B cell (primary cell): Measurements from ENCODE around the gene DNAJC4. TPM values are rescaled to one million over a fixed set of nuclear protein-coding genes. Genes with fewer than 3 reads are reported as not detected.

Source experiments
- ATAC-seq: fragments of 200-7000 bp; cut with Tn5 transposase; one replicate; pipeline ENCODE4 v1.10.0; 2021; ENCODE audit warnings: low read depth, mild to moderate bottlenecking, moderate number of reproducible peaks, moderate library complexity
- CTCF ChIA-PET: fragments of 350-600 bp; sonication (Branson Sonifier 250); formaldehyde crosslinking; loops from one replicate; lab custom pipeline; 2021; ENCODE audit warnings: antibody characterized with exemption, inconsistent platforms; lab: Charles Lee
- POLR2A ChIA-PET: fragments of 350-600 bp; sonication (Branson Sonifier 250); formaldehyde crosslinking; loops from one replicate; lab custom pipeline; 2021; ENCODE audit warnings: antibody characterized with exemption; lab: Charles Lee
- DNase-seq: peaks from one replicate; pipeline ENCODE4 v3.0.0; 2013
- H2AFZ ChIP-seq: 2 replicates; pipeline ENCODE4 v1.6.1; 2012; ENCODE audit warnings: mild to moderate bottlenecking, low read depth, low read length; ENCODE audit not compliant: insufficient read depth, poor library complexity, severe bottlenecking
- H3K27ac ChIP-seq, 2 donors: 1 replicate in 1 of 2; 2 replicates in 1 of 2; pipeline ENCODE4 v1.5.1; 2012 to 2013; ENCODE audit warnings: low read length in 2 of 2, mild to moderate bottlenecking in 2 of 2, moderate library complexity in 1 of 2
- H3K27me3 ChIP-seq, 4 experiments: fragments of 200-600 bp in 1 of 4; sonication (generic) in 1 of 4; replicated peaks in 1 of 4; 1 replicate in 2 of 4; 2 replicates in 2 of 4; pipeline versions ENCODE4 v1.6.1 to v1.7.0; 2013 to 2016; ENCODE audit warnings: low read length in 3 of 4, mild to moderate bottlenecking in 2 of 4, mixed read lengths in 1 of 4, moderate library complexity in 1 of 4; ENCODE audit not compliant: insufficient read depth in 4 of 4, control insufficient read depth in 3 of 4; ENCODE audit errors: control extremely low read depth in 1 of 4
- H3K36me3 ChIP-seq, 2 experiments: replicated peaks in 1 of 2; 1 replicate in 1 of 2; 2 replicates in 1 of 2; pipeline versions ENCODE4 v1.6.1 to v1.7.1; 2013; ENCODE audit warnings: low read length in 1 of 2; ENCODE audit not compliant: insufficient read depth in 2 of 2, control insufficient read depth in 1 of 2; ENCODE audit errors: control extremely low read depth in 1 of 2, extremely low read depth in 1 of 2
- H3K4me1 ChIP-seq, 2 donors: fragments of 200-600 bp in 1 of 2; sonication (generic) in 1 of 2; 1 replicate in 1 of 2; 2 replicates in 1 of 2; pipeline versions ENCODE4 v1.5.1 to v1.6.1; 2013 to 2017; ENCODE audit warnings: low read length in 2 of 2; ENCODE audit not compliant: control insufficient read depth in 2 of 2, insufficient read depth in 2 of 2
- H3K4me2 ChIP-seq: replicated peaks from 2 replicates; pipeline ENCODE3; 2012; ENCODE audit warnings: mild to moderate bottlenecking, low read depth, low read length; ENCODE audit not compliant: poor library complexity, severe bottlenecking
- H3K4me3 ChIP-seq, 5 experiments: fragments of 200-600 bp in 1 of 5; sonication (generic) in 1 of 5; 1 replicate in 3 of 5; 2 replicates in 2 of 5; pipeline versions ENCODE4 v1.5.1 to v1.7.0; 2011 to 2016; ENCODE audit warnings: low read length in 4 of 5, mild to moderate bottlenecking in 4 of 5, low read depth in 2 of 5, control low read depth in 1 of 5, moderate library complexity in 1 of 5; ENCODE audit not compliant: insufficient read depth in 1 of 5; ENCODE audit errors: control extremely low read depth in 1 of 5, extremely low read depth in 1 of 5
- H3K79me2 ChIP-seq: fragments of 200-600 bp; sonication (generic); one replicate; pipeline ENCODE4 v1.6.0; 2016; ENCODE audit warnings: low read length; ENCODE audit not compliant: control insufficient read depth, insufficient read depth
- H3K9ac ChIP-seq: fragments of 200-600 bp; sonication (generic); 2 replicates; pipeline ENCODE4 v1.6.1; 2017; ENCODE audit warnings: mild to moderate bottlenecking, low read length, moderate library complexity
- H3K9me3 ChIP-seq, 3 donors: one replicate each; pipeline versions ENCODE4 v1.6.1 to v1.7.1; 2013; ENCODE audit warnings: low read length in 2 of 3; ENCODE audit not compliant: control insufficient read depth in 2 of 3, insufficient read depth in 1 of 3; ENCODE audit errors: control extremely low read depth in 1 of 3
- H4K20me1 ChIP-seq: 2 replicates; pipeline ENCODE4 v1.6.0; 2012; ENCODE audit warnings: mild to moderate bottlenecking, low read length; ENCODE audit not compliant: insufficient read depth, control insufficient read depth, poor library complexity, severe bottlenecking
- H3K27ac Mint-ChIP-seq: one replicate; pipeline ENCODE4 v1.8.0; 2021; ENCODE audit warnings: mixed read lengths
- H3K27me3 Mint-ChIP-seq: one replicate; pipeline ENCODE4 v1.8.0; 2021; ENCODE audit warnings: mixed read lengths
- H3K4me1 Mint-ChIP-seq: one replicate; pipeline ENCODE4 v1.8.0; 2021; ENCODE audit warnings: mixed read lengths
- H3K4me3 Mint-ChIP-seq: one replicate; pipeline ENCODE4 v1.8.0; 2021; ENCODE audit warnings: mixed read lengths
- H3K9me3 Mint-ChIP-seq: one replicate; pipeline ENCODE4 v1.8.0; 2022; ENCODE audit warnings: mixed read lengths; ENCODE audit not compliant: insufficient read depth
- CTCF ChIP-seq: fragments of 200-600 bp; IDR thresholded peaks from one replicate; pipeline ENCODE4 v1.8.0; 2022; ENCODE audit warnings: antibody characterized with exemption, mild to moderate bottlenecking
- EZH2 ChIP-seq: IDR thresholded peaks from 2 replicates; pipeline ENCODE4 v1.6.1; 2012; ENCODE audit warnings: borderline replicate concordance, low read depth, mild to moderate bottlenecking, moderate library complexity, low read length; ENCODE audit not compliant: insufficient read depth, poor library complexity, severe bottlenecking
- WGBS: methylation state at CpG from one replicate; pipeline ENCODE4 v1.1.5; 2013; ENCODE audit warnings: missing lambda C conversion rate; ENCODE audit not compliant: insufficient coverage; 5-methylcytosine and 5-hydroxymethylcytosine counted together
- intact Hi-C: fragments of 100-400 bp; cut with micrococcal nuclease; formaldehyde crosslinking; loops from one replicate; pipeline ENCODE4 v1.10.0; 2022
- polyA plus RNA-seq: library from polyadenylated mRNA; depleted of rRNA; stranded (reverse); fragments of >200 nt; gene quantifications from 2 replicates; pipeline ENCODE4 v1.2.3, GENCODE V29; 2012
- total RNA-seq, 2 donors: library from RNA; stranded (reverse); fragments of 120-200 nt in 1 of 2; gene quantifications; 1 replicate in 1 of 2; 2 replicates in 1 of 2; pipeline versions ENCODE4 v1.2.3 to v1.2.4, GENCODE V29; 2013 to 2022

DNAJC4 gene
- total and polyA plus RNA-seq, 2 donors (not counting 1 experiment from before 2014, with no cell fraction given), result 74.4 to 105 TPM

- Mint-ChIP-seq H3K4me3 (peak overlapping the region; percentile 66), H3K9me3 (no peaks in the 10 kb centered on the region), H3K27me3 (no peaks in the 10 kb centered on the region), H3K4me1 (peaks cover 54% of the 10 kb centered on the region), H3K27ac (peak overlapping the region; percentile 65)
- CTCF ChIA-PET, result interaction anchor here (0.9 to 10.4 kb wide), 8 partner anchors 10 to 112 kb away, joined by 3 to 141 read pairs (median 5); partner anchors contain the start of genes FERMT3, NUDT22 and TRPT1
- Histone ChIP-seq H4K20me1 (peaks cover 7% of the 10 kb centered on the region), H3K79me2 (peaks cover 9% of the 10 kb centered on the region), H3K36me3 (peaks cover 0 to 18% of the 10 kb centered on the region in 2 experiments), H3K4me3 (no peak overlapping the region), H3K27me3 (no peaks in the 10 kb centered on the region), H3K27ac (no peak overlapping the region), H2AFZ (no peak overlapping the region), H3K9ac (no peak overlapping the region), H3K9me3 (no peaks in the 10 kb centered on the region), H3K4me1 (peaks cover 28 to 65% of the 10 kb centered on the region in 2 donors), H3K4me2 (no peak overlapping the region)
- POLR2A ChIA-PET, result interaction anchor here (0.6 to 3.4 kb wide), 5 partner anchors 10 to 38 kb away, joined by 3 to 22 read pairs (median 4); partner anchors contain the start of genes NUDT22 and TRPT1
- TF ChIP-seq EZH2 (no peak), CTCF (no peak)
- DNase-seq, result no peak
- no peak for ATAC-seq
- 86% methylated on average over 3 of the region's 8 CpGs for WGBS
- intact Hi-C loops, result no loop called here
These were observed 13.0 kb downstream of the DNAJC4 start for GRCh38 chr11:64243236-64243854.

DNA sequence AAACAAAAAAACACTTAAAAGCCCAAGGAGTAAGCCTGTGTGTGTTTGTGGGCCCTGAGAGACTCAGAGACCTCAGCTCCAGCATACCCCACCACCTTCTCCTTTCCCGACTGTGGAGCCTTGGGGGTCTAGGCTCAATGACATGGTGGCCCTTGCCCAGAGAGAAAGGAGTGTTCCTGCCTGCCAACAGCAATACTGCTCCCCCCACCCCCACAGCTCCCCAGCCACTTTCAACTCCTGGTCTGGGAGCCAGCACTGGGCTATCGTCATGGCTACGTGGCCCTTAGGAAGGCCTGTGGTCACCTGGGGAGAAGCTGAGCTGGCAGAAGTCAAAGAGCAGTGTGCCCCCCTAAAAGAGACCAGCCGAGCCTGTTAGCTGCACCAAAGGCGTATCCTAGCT is 13.8 kb downstream of the DNAJC4 start:
- H3K4me2 ChIP-seq, result no peak overlapping the region
- H3K27ac ChIP-seq, result no peak overlapping the region
- TF ChIP-seq EZH2 (no peak), CTCF (no peak)
- peaks cover 7% of the 10 kb centered on the region for H4K20me1 ChIP-seq
- DNase-seq, result no peak
- CTCF ChIA-PET, result interaction anchor here (1.0 to 10.4 kb wide), 7 partner anchors 11 to 57 kb away, joined by 3 to 141 read pairs (median 5); partner anchors contain the start of genes FERMT3, NUDT22 and TRPT1
- ATAC-seq, result no peak
- H3K4me3 Mint-ChIP-seq, result peak overlapping the region; percentile 39
- H3K27ac Mint-ChIP-seq, result peak overlapping the region; percentile 53
- H3K9me3 ChIP-seq, result no peaks in the 10 kb centered on the region
- WGBS, result 90% methylated on average over 3 of the region's 5 CpGs
- H3K4me3 ChIP-seq, result no peak overlapping the region
- no peaks in the 10 kb centered on the region for H3K27me3 Mint-ChIP-seq
- no peaks in the 10 kb centered on the region for H3K27me3 ChIP-seq
- intact Hi-C loops, result no loop called here
- POLR2A ChIA-PET, result interaction anchor here (0.6 to 3.4 kb wide), 8 partner anchors 10 to 1409 kb away, joined by 3 to 22 read pairs (median 4); partner anchors contain the start of genes NUDT22, TRPT1 and VEGFB
- H3K4me1 Mint-ChIP-seq, result peaks cover 46% of the 10 kb centered on the region
- peaks cover 28 to 57% of the 10 kb centered on the region in 2 donors for H3K4me1 ChIP-seq
- no peak overlapping the region for H2AFZ ChIP-seq
- peaks cover 0 to 11% of the 10 kb centered on the region in 2 experiments for H3K36me3 ChIP-seq
- no peak overlapping the region for H3K9ac ChIP-seq
- H3K79me2 ChIP-seq, result peaks cover 9% of the 10 kb centered on the region
- no peaks in the 10 kb centered on the region for H3K9me3 Mint-ChIP-seq
